Stimulated activated CD8-positive, alpha-beta memory T cell treated with anti-CD3 and anti-CD28 coated beads, Interleukin-12 subunit alpha, Interleukin-12 subunit beta, amount 100 ng/mL, for 1 hour (primary cell): ENCODE results near the gene PCSK6.

ENCODE experiments used
- DNase-seq: peaks from one replicate; pipeline ENCODE4 v3.0.0-alpha.2; 2020; ENCODE audit warnings: low read depth

Gene PCSK6

DNA sequence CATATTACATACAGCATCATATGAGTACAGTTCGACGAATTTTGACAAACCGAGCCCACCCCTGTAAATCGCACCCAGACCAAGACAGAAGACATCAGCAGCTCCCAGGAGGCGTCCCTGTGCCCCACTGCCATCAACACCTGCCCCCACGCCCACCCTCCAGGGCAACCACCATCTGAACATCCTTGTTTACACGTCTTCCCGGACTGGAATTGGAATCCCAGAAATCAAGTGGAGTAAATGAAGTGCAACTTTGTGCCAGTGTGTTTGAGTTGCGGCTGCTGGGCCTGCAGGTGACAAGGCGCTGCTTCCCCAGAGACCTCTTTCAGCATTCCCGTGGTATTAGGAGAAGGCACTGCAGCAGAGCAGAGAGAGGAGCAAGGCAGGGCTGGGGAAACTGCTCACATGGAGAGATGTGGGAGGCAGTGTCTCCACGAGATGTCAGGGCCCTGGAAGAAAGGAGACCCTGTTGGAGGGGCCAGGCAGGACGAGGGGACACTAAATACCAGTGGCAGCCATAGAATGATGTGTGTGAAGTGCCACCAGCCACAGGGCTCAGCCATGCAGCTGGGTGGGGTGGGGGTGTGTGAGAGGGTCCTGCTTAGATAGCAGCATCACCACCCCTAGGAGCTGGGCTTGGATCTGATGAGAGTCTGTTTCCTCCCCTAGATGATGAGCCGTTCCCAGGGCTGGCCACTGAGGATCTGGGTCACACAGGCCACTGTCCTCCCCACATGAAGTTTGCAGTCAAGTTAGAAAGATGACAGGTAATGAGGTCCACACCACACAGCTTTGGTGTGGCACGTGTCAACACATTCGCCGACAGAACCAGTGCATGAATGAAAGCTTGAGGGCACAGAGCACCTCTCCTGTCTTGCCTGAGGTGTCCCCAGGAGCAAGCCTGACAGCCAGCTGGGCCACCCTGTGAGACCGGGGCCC lies 33.4 kb upstream of the PCSK6 start:
- no peak for DNase-seq

DNA sequence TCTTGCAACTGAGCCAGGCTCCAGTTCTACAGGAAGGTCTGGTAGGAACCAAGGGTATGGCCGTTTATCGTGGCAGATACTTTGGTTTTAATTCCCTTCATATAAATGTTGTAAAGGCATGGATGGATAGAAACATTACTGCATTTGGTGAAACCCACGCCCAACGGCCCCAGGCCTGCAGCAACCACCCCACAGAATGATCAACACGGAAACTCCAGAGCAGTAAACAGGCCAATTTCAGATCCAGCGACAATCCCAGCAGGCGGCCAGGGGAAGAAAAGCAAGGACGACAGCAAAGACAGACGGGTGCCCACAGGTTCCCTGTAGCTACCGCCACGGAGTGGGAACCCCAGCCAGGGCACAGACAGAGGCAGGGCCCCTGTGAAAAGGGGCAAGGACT lies 32.6 kb upstream of the PCSK6 start:
- no peak for DNase-seq

DNA sequence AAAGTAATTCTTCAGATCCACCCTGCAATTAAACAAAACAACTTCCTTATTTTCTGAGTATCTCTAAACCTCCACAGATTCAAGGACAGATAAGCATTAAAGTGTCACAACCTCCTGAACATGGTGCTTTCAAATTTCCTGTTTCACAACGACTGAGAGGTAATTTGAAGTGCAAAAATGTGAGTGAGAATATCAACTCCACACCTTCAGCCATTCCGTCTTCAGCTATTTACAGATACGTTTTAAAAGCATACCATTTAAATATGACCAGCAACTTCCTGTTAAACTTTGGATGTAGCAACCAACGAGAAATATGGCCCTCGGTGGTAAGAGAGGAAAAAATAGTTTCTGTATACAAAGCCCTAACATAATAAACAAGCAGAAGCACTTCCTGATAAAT lies 32.1 kb upstream of the PCSK6 start:
- DNase-seq = no peak

DNA sequence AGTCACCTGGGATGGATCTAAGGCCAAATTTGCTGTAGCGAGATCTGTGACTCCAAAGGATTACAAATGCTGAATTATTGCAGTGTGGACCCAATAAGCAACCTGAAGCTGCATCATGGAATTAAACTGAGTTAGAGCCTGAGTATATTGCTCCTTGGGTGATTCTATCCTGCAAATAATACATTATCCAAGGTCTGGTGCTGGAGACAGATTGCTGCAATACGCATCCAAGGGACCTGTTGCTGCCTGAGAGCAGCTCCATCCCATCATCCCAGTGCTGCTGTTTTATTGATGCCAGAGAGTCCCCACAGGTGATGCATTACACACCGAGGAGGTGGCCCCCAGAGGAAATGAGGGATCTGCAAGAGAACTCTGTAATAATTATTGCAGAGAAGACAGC lies 31.6 kb upstream of the PCSK6 start:
- DNase-seq = no peak

DNA sequence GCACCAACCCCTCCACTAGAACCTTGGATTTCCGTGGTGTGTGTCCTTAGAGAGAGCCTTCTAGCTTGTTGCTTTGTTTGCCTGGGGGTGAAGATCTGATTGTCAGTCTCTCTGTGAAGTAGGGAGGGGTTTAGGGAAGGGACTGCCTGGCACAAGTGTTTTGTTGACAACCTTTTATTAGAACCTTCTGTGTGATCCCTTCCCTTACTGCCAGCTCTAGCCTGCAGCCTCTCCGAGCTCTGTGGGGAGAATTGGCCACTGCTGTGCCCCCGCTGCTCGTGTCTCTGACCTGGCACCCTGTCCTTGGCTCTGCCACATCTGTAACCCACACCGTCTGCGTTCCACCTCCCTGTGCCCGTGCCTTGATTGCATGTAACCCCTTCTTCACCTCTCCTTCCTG lies 30.9 kb upstream of the PCSK6 start:
- no peak for DNase-seq

DNA sequence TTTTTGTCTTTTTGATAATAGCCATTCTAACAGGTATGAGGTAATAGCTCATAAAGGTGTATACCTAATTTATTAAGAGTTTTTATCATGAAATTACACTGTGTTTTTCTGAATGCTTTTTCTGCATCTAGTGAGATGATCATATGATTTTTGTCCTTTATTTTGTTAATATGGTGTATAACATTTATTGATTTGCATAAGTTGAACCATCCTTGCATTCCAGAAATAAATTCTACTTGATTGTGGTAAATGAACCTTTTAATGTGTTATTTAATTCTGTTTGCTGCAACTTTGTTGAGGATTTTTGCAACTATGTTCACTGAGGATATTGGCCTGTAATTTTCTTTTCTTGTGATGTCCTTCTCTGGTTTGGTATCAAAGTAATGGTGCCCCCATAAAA lies 28.0 kb upstream of the PCSK6 start:
- no peak for DNase-seq

DNA sequence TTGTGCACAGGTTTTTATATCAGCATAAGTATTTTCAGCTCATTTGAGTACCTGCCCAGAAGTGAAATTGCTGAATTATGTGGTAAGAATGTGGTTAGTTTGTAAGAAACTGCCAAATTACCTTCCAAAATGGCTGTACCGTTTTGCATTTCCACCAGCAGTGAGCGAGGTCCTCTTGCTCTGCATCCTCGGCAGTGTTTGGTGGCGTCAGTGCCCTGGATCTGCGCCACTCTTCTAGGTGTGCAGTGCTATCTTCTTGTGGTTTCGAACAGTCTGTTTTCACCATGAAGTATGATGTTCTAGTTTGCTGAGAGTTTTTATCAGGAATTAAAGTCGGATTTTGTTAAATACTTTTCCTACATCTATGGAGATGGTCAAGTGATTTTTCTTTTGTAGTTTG lies 24.8 kb upstream of the PCSK6 start:
- no peak for DNase-seq

DNA sequence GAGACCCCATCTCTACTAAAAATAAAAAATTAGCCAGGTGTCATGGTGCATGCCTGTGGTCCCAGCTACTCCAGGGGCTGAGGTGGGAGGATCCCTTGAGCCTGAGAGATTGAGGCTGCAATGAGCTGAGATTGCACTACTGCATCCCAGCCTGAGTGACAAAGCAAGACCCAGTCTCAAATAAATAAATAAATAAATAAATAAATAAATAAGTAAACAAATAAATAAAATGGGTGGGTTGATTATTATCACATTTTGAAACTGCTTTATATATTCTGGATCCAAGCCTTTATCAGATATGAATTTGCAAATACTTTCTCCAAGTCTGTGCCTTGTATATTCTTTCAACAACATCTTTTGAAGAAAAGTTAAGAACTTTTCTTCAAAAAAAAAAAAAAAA lies 22.2 kb upstream of the PCSK6 start:
- DNase-seq = no peak

DNA sequence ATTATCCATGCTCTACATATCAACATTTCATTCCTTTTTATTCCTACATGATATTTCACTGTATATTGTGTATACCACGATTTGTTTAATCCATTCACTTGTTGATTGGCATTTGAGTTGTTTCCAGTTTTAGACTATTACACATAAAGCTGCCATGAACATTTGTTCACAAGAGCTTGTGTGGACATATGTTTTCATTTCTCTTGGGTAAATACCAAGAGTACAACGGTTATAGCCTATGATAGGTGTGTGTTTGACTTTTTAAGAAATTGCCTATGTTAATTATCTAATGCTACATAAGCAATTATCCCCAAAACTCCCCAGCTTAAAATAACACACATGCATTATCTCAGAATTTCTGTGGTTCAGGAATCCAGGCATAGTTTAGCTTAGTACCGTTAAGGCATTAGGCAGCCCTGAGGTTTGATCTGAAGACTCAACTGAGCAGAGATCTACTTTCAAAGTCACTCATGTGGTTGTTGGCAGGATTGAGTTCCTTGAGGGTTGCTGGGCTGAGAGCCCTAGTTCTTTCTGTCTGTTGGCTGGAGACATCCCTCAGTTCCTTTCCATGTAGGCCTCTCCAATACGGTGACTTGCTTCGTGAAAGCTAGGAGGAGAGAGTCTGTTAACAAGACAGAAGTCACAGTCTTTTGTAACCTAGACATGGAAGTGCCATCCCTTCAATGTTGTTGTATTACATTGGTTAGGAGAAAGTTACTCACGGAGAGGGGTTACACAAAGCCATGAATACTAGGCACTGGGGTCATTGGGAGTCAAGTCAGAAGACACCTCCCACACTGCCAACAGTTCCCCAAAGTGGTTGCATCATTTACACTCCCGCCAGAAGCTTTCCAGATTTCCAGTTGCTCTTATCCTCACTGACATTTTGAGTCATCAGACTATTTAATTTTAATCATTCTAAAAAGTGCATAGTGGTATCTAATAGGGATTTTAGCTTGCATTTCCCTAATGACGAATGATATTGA lies 21.0 kb upstream of the PCSK6 start:
- DNase-seq = no peak

DNA sequence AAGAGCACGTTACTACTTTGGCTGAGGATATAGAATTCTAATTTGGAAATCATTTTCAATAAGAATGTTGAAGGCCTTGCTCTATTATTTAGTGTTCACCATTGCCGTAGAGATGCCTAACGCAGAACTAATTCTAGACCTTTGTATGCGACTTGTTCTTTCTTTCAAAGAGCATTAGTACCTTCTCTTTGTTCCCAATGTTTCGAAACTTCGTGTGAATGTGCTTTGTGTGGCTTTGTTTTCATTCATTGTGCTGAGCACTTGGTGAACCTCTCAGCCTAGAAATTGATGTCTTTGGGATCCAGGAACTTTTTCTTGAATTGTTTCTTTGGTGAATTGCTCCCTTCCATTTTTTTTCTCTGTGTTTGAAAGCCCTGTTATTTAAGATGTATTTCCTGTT lies 19.8 kb upstream of the PCSK6 start:
- no peak for DNase-seq

DNA sequence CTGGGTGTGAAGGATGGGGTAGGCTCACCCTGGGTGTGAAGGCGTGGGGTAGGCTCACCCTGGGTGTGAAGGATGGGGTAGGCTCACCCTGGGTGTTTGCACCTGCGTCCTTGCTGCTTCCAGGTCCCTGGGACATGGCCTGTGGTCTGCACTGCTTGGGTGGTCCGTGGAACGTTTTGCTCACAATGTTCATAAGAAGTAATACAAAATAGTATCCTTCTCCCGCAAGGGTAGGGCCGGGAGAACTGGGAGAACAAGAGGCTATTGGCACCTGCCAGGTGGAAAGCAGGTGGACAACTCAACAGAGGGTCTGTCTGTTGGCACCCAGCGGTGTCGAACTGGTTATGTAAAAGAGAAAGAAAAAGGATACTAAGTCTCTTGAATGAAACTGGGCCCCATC lies 17.0 kb upstream of the PCSK6 start:
- DNase-seq = no peak

DNA sequence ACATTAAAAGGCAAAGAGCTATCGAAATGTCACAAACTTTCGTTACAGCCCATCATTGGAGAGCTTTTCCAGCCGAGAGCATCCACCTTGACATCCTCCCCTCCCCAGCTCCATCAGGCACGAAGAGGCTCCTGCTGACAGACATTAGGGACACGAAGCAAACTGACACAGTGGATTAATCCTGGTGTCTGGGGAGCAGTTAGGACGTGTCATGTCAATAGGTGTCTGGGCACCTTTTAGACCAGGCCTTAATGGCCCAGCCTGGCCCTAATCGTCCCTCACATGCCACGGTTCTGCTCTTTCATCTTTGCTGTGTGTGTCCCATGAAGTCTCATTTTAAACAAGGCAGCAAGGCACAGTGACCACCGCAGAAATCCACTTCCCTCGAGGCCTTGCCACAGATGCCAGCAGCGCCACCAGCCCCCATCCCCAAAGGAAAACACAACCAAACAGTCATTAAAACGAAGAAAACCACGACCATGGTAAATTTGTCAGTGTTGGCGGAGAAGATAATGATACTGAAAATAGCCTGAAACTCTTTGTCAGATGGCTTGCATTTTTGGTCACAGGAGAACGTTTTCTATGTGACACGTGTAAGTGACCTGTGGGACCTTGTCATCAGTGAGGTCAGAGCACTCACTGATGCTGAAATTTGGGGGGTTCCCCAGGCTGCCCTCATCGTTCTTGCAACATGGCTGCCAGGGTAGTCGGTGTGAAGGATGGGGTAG lies 16.3 kb upstream of the PCSK6 start:
- no peak for DNase-seq

DNA sequence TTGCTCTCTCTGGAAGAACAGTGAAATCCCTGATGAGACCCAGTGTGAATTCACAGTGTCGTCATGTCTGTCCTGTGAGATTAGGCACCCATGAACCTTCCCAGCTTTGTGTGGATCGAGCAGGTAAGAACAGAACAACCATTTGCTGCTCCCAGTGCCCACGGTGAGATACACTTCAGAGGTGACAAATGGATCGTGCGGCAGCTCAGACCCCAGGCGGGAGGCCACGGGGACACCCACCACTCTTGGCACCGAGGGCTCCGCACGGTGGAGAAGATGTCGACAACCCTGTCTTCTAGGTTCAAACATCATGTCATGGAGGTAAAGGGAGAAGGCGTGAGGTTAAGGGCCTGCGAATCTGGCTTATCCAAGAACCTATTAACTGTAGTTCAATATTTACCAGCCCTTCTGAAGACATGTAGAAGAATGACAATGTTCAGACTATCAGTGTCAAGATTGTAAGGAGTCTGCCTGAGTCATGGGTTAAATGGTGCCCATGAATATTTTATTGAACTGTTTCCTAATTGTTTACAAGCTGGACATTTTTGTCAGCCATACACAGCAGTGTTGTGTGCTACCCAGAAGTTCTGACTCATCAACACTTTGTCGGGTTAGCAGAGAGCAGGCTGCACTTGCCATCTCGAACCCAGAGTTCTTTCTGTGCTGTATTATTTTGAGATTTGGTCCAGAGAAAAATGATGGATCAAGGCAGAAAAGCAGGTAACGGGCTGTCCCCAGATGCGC lies 15.5 kb upstream of the PCSK6 start:
- DNase-seq = no peak

DNA sequence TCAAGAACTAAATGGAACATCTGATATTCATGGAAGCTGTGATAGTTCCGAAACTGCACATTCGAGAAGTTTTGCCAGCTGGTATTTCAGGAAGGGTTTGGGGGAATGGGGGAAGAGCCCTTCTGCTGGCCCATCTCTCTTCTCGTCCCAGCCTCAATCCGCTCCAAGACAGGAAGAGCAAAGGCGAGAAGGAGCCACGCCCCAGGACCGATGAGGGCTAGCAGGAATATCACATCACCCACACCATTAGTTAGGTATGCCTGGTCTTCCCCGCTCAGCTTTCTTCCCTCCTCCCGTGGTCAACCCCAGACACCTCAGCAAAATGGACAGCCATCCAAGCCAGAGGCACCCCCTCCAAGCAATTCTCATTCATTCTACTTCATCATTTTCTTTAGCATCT lies 14.9 kb upstream of the PCSK6 start:
- no peak for DNase-seq

DNA sequence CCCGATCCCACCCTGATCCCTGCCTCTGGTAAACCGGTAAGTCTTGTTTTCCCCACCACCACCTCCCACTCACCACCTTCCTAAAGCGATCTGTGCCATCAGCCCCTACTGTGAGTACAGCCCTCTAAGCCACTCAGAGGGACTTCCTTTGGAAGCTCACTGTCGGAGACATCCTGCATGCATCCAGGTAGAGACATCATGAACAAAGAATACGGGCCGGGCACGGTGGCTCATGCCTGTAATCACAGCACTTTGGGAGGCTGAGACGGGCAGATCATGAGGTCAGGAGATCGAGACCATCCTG lies 13.7 kb upstream of the PCSK6 start:
- DNase-seq = no peak

DNA sequence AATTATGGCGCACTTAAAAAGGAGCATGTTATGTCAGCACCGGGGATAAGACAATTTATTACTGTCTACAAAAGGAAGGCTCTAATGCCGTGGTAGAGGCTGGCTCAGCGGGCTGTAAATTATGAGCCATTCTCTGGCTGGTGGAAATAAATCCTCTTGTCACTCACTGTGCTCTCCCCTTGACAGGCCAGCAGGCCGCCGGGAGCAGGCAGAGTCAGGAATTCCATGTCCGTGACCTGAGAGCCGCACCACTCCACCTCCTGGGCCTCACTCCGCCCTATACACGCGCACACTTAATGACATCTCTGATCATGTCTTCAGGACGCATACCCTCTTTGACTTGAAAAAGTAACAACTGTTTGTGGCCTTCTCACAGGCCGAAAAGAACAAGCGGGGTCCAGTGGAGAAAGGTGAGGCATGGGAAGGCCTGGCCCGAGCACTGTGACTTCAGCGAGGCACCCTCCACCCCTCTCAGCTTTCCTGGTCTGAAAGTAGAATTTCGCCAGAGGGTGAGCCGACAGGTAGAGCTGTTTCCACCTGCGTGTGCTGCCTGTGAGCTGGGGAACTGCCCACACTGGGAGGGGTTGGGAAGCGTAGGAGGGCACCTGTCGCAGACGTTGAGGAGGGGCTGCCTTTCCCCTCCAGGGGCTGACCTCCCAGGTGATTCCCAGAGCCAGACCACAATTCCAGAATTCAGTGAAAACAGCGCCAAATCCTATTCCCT lies 13.2 kb upstream of the PCSK6 start:
- no peak for DNase-seq

DNA sequence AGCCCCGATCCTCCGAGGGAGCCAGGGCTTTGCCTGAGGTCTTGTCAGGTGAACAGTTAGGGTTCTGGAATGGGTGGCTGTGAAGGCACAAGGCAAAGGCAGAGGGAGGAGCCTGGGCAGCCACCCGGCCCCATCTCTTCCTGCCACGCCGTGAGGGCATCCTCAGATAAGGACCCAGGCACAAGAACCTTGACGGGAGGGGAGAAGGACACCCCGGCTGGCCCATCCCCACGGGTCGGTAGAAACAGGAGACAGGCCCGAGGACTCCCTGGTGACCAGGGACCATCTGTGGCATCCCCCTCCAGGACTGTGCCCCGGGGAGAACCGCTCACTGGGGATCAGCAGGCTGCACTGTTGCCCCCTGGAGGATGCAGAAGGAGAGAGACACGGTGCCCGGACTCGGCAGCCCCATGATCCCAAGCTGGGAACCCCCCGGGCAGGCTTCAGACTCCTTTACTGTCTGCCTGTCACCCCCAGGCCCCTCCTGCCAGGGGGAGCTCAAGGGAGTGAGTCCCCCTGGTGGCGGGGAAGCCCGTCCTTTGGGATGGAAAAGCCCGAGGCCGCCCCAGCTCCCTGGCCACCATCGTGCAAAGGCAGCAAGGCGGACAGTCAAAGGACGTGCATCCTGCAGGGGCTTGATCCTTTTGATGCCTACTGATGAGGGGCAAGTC lies 12.3 kb upstream of the PCSK6 start:
- peak; percentile 12 for DNase-seq

DNA sequence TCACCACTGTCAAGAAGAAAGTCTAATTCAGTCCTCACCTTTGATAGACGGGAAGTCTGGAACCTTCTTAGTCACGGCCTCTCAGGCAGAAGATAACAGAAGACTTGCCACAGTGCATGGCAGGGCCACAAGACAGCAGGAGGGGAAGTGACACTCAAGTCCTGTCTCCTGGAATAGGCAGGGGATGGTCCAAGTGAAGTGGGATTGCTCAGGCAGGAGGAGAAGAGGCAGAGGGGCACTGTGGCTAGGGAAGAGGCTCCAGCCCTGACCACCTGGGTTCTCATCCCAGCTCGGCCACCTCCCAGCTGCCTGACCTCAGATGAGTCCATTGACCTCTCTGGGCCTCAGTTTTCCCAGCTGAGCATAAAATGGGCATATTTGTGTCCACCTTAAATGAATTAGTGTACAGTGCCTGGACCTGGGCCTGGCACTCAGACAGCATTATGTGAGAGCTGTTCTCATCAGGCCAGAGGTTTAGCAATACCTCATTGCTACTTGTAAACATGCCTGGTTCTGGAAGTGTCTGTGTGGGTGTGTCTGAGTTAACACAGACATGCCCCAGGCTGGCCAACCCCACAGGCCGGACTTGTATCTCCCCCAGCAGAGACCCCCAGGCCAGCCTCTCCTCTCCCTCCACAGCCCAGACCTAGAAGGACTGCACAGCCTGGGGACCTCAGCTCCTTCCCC lies 11.5 kb upstream of the PCSK6 start:
- DNase-seq = no peak

DNA sequence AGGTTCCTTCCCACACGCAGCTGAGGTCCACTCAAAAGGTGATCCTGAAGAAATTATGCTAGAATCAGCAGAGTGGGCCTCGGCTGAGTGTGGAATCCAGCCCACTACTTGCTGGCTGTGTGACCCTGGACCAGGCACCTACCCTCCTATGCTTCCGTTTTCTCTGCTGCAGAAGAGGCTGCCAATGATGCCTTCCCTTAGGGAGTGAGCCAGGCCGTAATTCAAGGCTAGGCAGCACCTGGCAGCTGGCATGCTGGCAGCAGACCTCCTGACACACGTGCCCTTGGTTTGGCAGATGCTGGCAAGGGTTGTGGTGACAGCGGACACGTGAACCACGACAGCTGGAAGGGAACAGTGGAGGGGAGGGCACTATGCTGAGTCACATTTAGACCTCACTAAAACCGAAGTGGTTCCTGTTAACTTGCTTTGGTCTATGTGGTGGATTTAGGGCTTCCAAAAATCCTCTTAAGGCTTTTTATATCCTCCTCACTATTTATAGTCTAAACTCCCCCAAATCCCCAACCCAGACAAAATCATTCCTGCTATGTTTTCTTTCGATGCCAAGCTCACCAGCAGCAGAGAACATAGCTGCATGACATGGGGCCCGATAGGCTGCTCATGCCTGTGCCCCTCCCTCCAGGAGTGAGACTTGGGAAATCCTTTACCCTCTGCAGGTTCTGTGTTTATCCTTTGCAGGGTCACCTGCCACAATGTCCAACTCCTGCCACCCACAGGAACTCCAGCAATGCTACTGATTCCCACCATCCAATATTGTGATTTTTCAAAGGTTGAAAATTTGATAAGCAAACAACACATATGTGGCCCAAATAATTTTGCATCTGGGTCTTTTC lies 10.6 kb upstream of the PCSK6 start:
- DNase-seq = no peak
